Effector memory CD8-positive, alpha-beta T cell (primary cell): Measurements from ENCODE around the gene TMEM135.
"Not testable (repeated sequence)": the region's sequence is repeated elsewhere in the genome, so short reads cannot be mapped to it uniquely, and the experiment has no call there.

Source experiments
- ATAC-seq: fragments of 150-1000 bp; cut with Tn5 transposase; replicated peaks from 2 replicates; pipeline ENCODE4 v1.10.0; 2021; ENCODE audit warnings: mild to moderate bottlenecking, moderate library complexity
- DNase-seq, 3 experiments: peaks; one replicate each; pipeline ENCODE4 v3.0.0; 2021
- H3K27ac Mint-ChIP-seq, 2 donors: one replicate each; pipeline ENCODE4 v1.8.0; 2022; ENCODE audit warnings: mild to moderate bottlenecking in 2 of 2, mixed read lengths in 2 of 2, moderate library complexity in 2 of 2
- H3K27me3 Mint-ChIP-seq, 2 donors: one replicate each; pipeline ENCODE4 v1.8.0; 2022; ENCODE audit warnings: mixed read lengths in 2 of 2
- H3K36me3 Mint-ChIP-seq: one replicate; pipeline ENCODE4 v1.8.0; 2022; ENCODE audit warnings: mild to moderate bottlenecking, moderate library complexity, mixed read lengths; ENCODE audit not compliant: insufficient read depth
- H3K4me1 Mint-ChIP-seq, 2 donors: one replicate each; pipeline ENCODE4 v1.8.0; 2022; ENCODE audit warnings: low read depth in 2 of 2, mixed read lengths in 2 of 2
- H3K4me3 Mint-ChIP-seq, 2 donors: one replicate each; pipeline ENCODE4 v1.8.0; 2022; ENCODE audit warnings: mild to moderate bottlenecking in 2 of 2, mixed read lengths in 2 of 2, moderate library complexity in 2 of 2
- H3K9me3 Mint-ChIP-seq, 2 donors: one replicate each; pipeline ENCODE4 v1.8.0; 2022; ENCODE audit warnings: mixed read lengths in 2 of 2

The TMEM135 gene

GRCh38 chr11:87072787-87073186, 35.1 kb downstream of the TMEM135 start:
- Mint-ChIP-seq H3K9me3 (no peaks in the 10 kb centered on the region), H3K27ac (no peak overlapping the region), H3K27me3 (no peaks in the 10 kb centered on the region), H3K4me1 (peaks cover 0 to 2% of the 10 kb centered on the region in 2 donors), H3K36me3 (peaks cover 11% of the 10 kb centered on the region), H3K4me3 (no peak overlapping the region)
- no peak for ATAC-seq
- DNase-seq: no peak

- Mint-ChIP-seq H3K36me3 (peaks cover 11% of the 10 kb centered on the region), H3K27ac (peak overlapping the region in 1 of 2 donors; percentile 32), H3K4me1 (peaks cover 4 to 11% of the 10 kb centered on the region in 2 donors), H3K9me3 (no peaks in the 10 kb centered on the region), H3K27me3 (no peaks in the 10 kb centered on the region), H3K4me3 (no peak overlapping the region)
- DNase-seq (no peak), ATAC-seq (no peak)
Measured at GRCh38 chr11:87076260-87076783, 38.6 kb downstream of the TMEM135 start.

GRCh38 chr11:87076874-87077429, 39.2 kb downstream of the TMEM135 start:
- no peak for DNase-seq
- H3K4me1 Mint-ChIP-seq: peaks cover 6 to 17% of the 10 kb centered on the region in 2 donors
- H3K9me3 Mint-ChIP-seq: no peaks in the 10 kb centered on the region
- H3K4me3 Mint-ChIP-seq: no peak overlapping the region
- H3K27ac Mint-ChIP-seq: peak overlapping the region in 1 of 2 donors; percentile 32
- H3K36me3 Mint-ChIP-seq: peaks cover 15% of the 10 kb centered on the region
- no peak for ATAC-seq
- no peaks in the 10 kb centered on the region for H3K27me3 Mint-ChIP-seq

- H3K27me3 Mint-ChIP-seq: no peaks in the 10 kb centered on the region
- H3K36me3 Mint-ChIP-seq: peaks cover 8% of the 10 kb centered on the region
- no peaks in the 10 kb centered on the region for H3K9me3 Mint-ChIP-seq
- peak overlapping the region; percentile 80 to 89 for H3K4me3 Mint-ChIP-seq
- H3K4me1 Mint-ChIP-seq: peaks cover 6 to 23% of the 10 kb centered on the region in 2 donors
- DNase-seq (no peak), ATAC-seq (peak; percentile 66)
- peak overlapping the region; percentile 94 to 100 for H3K27ac Mint-ChIP-seq
Measured at GRCh38 chr11:87081358-87081757, 43.6 kb downstream of the TMEM135 start.

- Mint-ChIP-seq H3K36me3 (peaks cover 4% of the 10 kb centered on the region), H3K27ac (no peak overlapping the region), H3K4me1 (peaks cover 6 to 20% of the 10 kb centered on the region in 2 donors), H3K9me3 (no peaks in the 10 kb centered on the region), H3K4me3 (no peak overlapping the region), H3K27me3 (no peaks in the 10 kb centered on the region)
- ATAC-seq (no peak), DNase-seq (no peak)
Measured at GRCh38 chr11:87082590-87082989, 44.9 kb downstream of the TMEM135 start.

GRCh38 chr11:87083029-87083428, 45.3 kb downstream of the TMEM135 start:
- ATAC-seq (no peak), DNase-seq (no peak)
- Mint-ChIP-seq H3K9me3 (no peaks in the 10 kb centered on the region), H3K27me3 (no peaks in the 10 kb centered on the region), H3K27ac (peak overlapping the region in 1 of 2 donors; percentile 47), H3K4me3 (no peak overlapping the region), H3K4me1 (peaks cover 6 to 20% of the 10 kb centered on the region in 2 donors), H3K36me3 (peaks cover 4% of the 10 kb centered on the region)

GRCh38 chr11:87092159-87092558, 54.4 kb downstream of the TMEM135 start:
- peaks cover 6% of the 10 kb centered on the region for H3K36me3 Mint-ChIP-seq
- no peaks in the 10 kb centered on the region for H3K4me1 Mint-ChIP-seq
- DNase-seq: no peak
- no peak overlapping the region for H3K4me3 Mint-ChIP-seq
- no peaks in the 10 kb centered on the region for H3K27me3 Mint-ChIP-seq
- H3K27ac Mint-ChIP-seq: no peak overlapping the region
- ATAC-seq: no peak
- H3K9me3 Mint-ChIP-seq: no peaks in the 10 kb centered on the region

GRCh38 chr11:87092567-87092966, 54.8 kb downstream of the TMEM135 start:
- H3K27me3 Mint-ChIP-seq: no peaks in the 10 kb centered on the region
- no peak overlapping the region for H3K4me3 Mint-ChIP-seq
- no peaks in the 10 kb centered on the region for H3K9me3 Mint-ChIP-seq
- no peak overlapping the region for H3K27ac Mint-ChIP-seq
- H3K4me1 Mint-ChIP-seq: peaks cover 3% of the 10 kb centered on the region in 2 donors
- H3K36me3 Mint-ChIP-seq: peaks cover 6% of the 10 kb centered on the region
- ATAC-seq (no peak), DNase-seq (no peak)

- Mint-ChIP-seq H3K4me1 (peaks cover 8% of the 10 kb centered on the region in 2 donors), H3K4me3 (no peak overlapping the region), H3K27me3 (no peaks in the 10 kb centered on the region), H3K9me3 (no peaks in the 10 kb centered on the region), H3K27ac (no peak overlapping the region), H3K36me3 (peaks cover 9% of the 10 kb centered on the region)
- DNase-seq (peak; percentile 17 to 39 (median 34)), ATAC-seq (peak; percentile 94)
Measured at GRCh38 chr11:87097582-87097981, 59.8 kb downstream of the TMEM135 start.

- no peaks in the 10 kb centered on the region for H3K9me3 Mint-ChIP-seq
- H3K4me3 Mint-ChIP-seq: no peak overlapping the region
- no peaks in the 10 kb centered on the region for H3K27me3 Mint-ChIP-seq
- peaks cover 4% of the 10 kb centered on the region for H3K36me3 Mint-ChIP-seq
- no peak overlapping the region for H3K27ac Mint-ChIP-seq
- H3K4me1 Mint-ChIP-seq: peaks cover 8 to 10% of the 10 kb centered on the region in 2 donors
- DNase-seq (no peak), ATAC-seq (no peak)
Measured at GRCh38 chr11:87101956-87102580, 64.3 kb downstream of the TMEM135 start.

- H3K27ac Mint-ChIP-seq, H3K9me3 Mint-ChIP-seq, H3K27me3 Mint-ChIP-seq, H3K4me3 Mint-ChIP-seq, H3K36me3 Mint-ChIP-seq, H3K4me1 Mint-ChIP-seq, ATAC-seq, DNase-seq: not testable (repeated sequence)
Measured at GRCh38 chr11:87105826-87106225, 68.1 kb downstream of the TMEM135 start.

- H3K27ac Mint-ChIP-seq, H3K9me3 Mint-ChIP-seq, ATAC-seq, H3K4me3 Mint-ChIP-seq, H3K36me3 Mint-ChIP-seq, H3K27me3 Mint-ChIP-seq, H3K4me1 Mint-ChIP-seq, DNase-seq: not testable (repeated sequence)
Measured at GRCh38 chr11:87107379-87107778, 69.6 kb downstream of the TMEM135 start.

GRCh38 chr11:87110443-87111131, 72.9 kb downstream of the TMEM135 start:
- H3K4me1 Mint-ChIP-seq: peaks cover 2 to 3% of the 10 kb centered on the region in 2 donors
- H3K27me3 Mint-ChIP-seq: no peaks in the 10 kb centered on the region
- H3K36me3 Mint-ChIP-seq: no peaks in the 10 kb centered on the region
- ATAC-seq (no peak), DNase-seq (no peak)
- no peak overlapping the region for H3K27ac Mint-ChIP-seq
- no peaks in the 10 kb centered on the region for H3K9me3 Mint-ChIP-seq
- no peak overlapping the region for H3K4me3 Mint-ChIP-seq

GRCh38 chr11:87114093-87114492, 76.4 kb downstream of the TMEM135 start:
- Mint-ChIP-seq H3K4me3 (no peak overlapping the region), H3K27ac (no peak overlapping the region), H3K9me3 (no peaks in the 10 kb centered on the region), H3K4me1 (peaks cover 3 to 16% of the 10 kb centered on the region in 2 donors), H3K36me3 (peaks cover 3% of the 10 kb centered on the region), H3K27me3 (no peaks in the 10 kb centered on the region)
- ATAC-seq (no peak), DNase-seq (no peak)
